Measurements from ENCODE around the gene COL6A6. TPM values are rescaled to one million over a fixed set of nuclear protein-coding genes. Genes with fewer than 3 reads are reported as not detected.

The COL6A6 gene
- total RNA-seq: 10.6 TPM

GRCh38 chr3:130516645-130517512 is at the start of gene COL6A6:
Gene COL6A6 (plus strand): TSS chr3:130517177. CDS start chr3:130560365, 43,188 bp downstream.

Other genes starting within 250 kb of the COL6A6 start
- gene COL6A5, start 171.5 kb upstream of the COL6A6 start, total RNA-seq: 0.06 TPM
- 50.5 TPM for gene PIK3R4, start 229.7 kb downstream of the COL6A6 start, total RNA-seq